Subcutaneous preadipocyte (primary cell): Measurements from ENCODE around the gene KLHDC7B. TPM values are rescaled to one million over a fixed set of nuclear protein-coding genes. Genes with fewer than 3 reads are reported as not detected.

ENCODE experiments used
- total RNA-seq: library from RNA; depleted of rRNA; stranded (reverse); fragments of >200 nt; gene quantifications from 2 replicates; pipeline ENCODE4 v1.2.3, GENCODE V29; 2012

The KLHDC7B gene
- total RNA-seq = not detected in 2 replicates

GRCh38 chr22:50545522-50546325 is at the start of gene KLHDC7B:
Gene KLHDC7B, plus strand, starts transcription at chr22:50545899. Its CDS starts 345 bp downstream, at chr22:50546244.

GRCh38 chr22:50507421-50507990 is 38.2 kb upstream of the KLHDC7B start, which contains the start of gene LMF2:
Gene LMF2, minus strand, starts transcription at chr22:50507702. Its CDS starts 27 bp downstream, at chr22:50507675.

GRCh38 chr22:50507991-50508884 is 37.5 kb upstream of the KLHDC7B start, which contains the start of gene NCAPH2:
Gene NCAPH2, plus strand, starts transcription at chr22:50508224. Its CDS starts 114 bp downstream, at chr22:50508338.

GRCh38 chr22:50525104-50525857 is 20.4 kb upstream of the KLHDC7B start, which contains the start of gene SCO2:
Gene SCO2, minus strand, starts transcription at chr22:50525598. Its CDS starts 1,187 bp downstream, at chr22:50524411.

GRCh38 chr22:50529897-50530579 is 15.7 kb upstream of the KLHDC7B start, which contains the start of gene TYMP:
Gene TYMP, minus strand, starts transcription at chr22:50530012. Its CDS starts 303 bp downstream, at chr22:50529709.

GRCh38 chr22:50562523-50563412 is 17.1 kb downstream of the KLHDC7B start, which contains the start of gene SYCE3:
Gene SYCE3, minus strand, starts transcription at chr22:50562919. Its CDS starts 6,514 bp downstream, at chr22:50556405.

GRCh38 chr22:50577987-50578775 is 32.5 kb downstream of the KLHDC7B start, which contains the start of gene CPT1B:
Gene CPT1B, minus strand, starts transcription at chr22:50578427. Its CDS starts 512 bp downstream, at chr22:50577915.

GRCh38 chr22:50582493-50583293 is 37.0 kb downstream of the KLHDC7B start, which contains the start of gene CHKB:
Gene CHKB, minus strand, starts transcription at chr22:50582849. Its CDS starts 68 bp downstream, at chr22:50582781.

GRCh38 chr22:50600538-50600937 is 54.8 kb downstream of the KLHDC7B start, which contains the start of gene MAPK8IP2:
Gene MAPK8IP2, plus strand, starts transcription at chr22:50600793. Its CDS starts 26 bp downstream, at chr22:50600819.

Other genes starting within 250 kb of the KLHDC7B start
- gene PLXNB2, start 238.3 kb upstream of the KLHDC7B start, total RNA-seq = 81.7 and 93.0 TPM in 2 replicates
- 0.39 and 2.2 TPM in 2 replicates for gene DENND6B, start 218.9 kb upstream of the KLHDC7B start, total RNA-seq
- 41.2 and 48.7 TPM in 2 replicates for gene PPP6R2, start 202.6 kb upstream of the KLHDC7B start, total RNA-seq
- gene SBF1, start 70.9 kb upstream of the KLHDC7B start, total RNA-seq = 63.6 and 76.8 TPM in 2 replicates
- 0.39 and 2.2 TPM in 2 replicates for gene ADM2, start 64.4 kb upstream of the KLHDC7B start, total RNA-seq
- 0.20 TPM in 1 of 2 replicates, not detected in the other for gene MIOX, start 59.0 kb upstream of the KLHDC7B start, total RNA-seq
- gene LMF2, start 38.2 kb upstream of the KLHDC7B start, total RNA-seq = 32.3 and 36.9 TPM in 2 replicates
- gene NCAPH2, start 37.7 kb upstream of the KLHDC7B start, total RNA-seq = 35.3 and 49.5 TPM in 2 replicates
- 2.7 and 5.1 TPM in 2 replicates for gene SCO2, start 20.3 kb upstream of the KLHDC7B start, total RNA-seq
- gene TYMP, start 15.9 kb upstream of the KLHDC7B start, total RNA-seq = 24.2 and 45.9 TPM in 2 replicates
- gene SYCE3, start 17.0 kb downstream of the KLHDC7B start, total RNA-seq = not detected in 2 replicates
- gene CPT1B, start 32.5 kb downstream of the KLHDC7B start, total RNA-seq = 0.73 and 1.2 TPM in 2 replicates
- 22.5 and 25.4 TPM in 2 replicates for gene CHKB, start 37.0 kb downstream of the KLHDC7B start, total RNA-seq
- 0.37 and 0.39 TPM in 2 replicates for gene MAPK8IP2, start 54.9 kb downstream of the KLHDC7B start, total RNA-seq
- gene ARSA, start 82.3 kb downstream of the KLHDC7B start, total RNA-seq = 15.8 and 16.4 TPM in 2 replicates
- gene SHANK3, start 126.9 kb downstream of the KLHDC7B start, total RNA-seq = 0.73 and 2.2 TPM in 2 replicates
- gene ACR, start 192.3 kb downstream of the KLHDC7B start, total RNA-seq = not detected in 2 replicates
- 8.1 and 17.4 TPM in 2 replicates for gene RABL2B, start 237.7 kb downstream of the KLHDC7B start, total RNA-seq